IPS-20b (cell line): Measurements from ENCODE around the gene RNF103.

Source experiments
- H3K27ac ChIP-seq: one replicate; pipeline ENCODE4 v1.5.1; 2013; ENCODE audit warnings: low read length
- H3K27me3 ChIP-seq: 2 replicates; pipeline ENCODE4 v1.6.1; 2013; ENCODE audit warnings: mild to moderate bottlenecking, low read length, inconsistent platforms; ENCODE audit not compliant: insufficient read depth
- H3K36me3 ChIP-seq: 2 replicates; pipeline ENCODE4 v1.6.1; 2013; ENCODE audit warnings: low read depth, mild to moderate bottlenecking, inconsistent platforms, low read length, moderate library complexity; ENCODE audit not compliant: insufficient read depth
- H3K4me1 ChIP-seq: 2 replicates; pipeline ENCODE4 v1.6.1; 2013; ENCODE audit warnings: mild to moderate bottlenecking, control low read depth, inconsistent platforms, low read length, moderate library complexity; ENCODE audit not compliant: insufficient read depth
- H3K4me3 ChIP-seq: 2 replicates; pipeline ENCODE4 v1.5.1; 2013; ENCODE audit warnings: mild to moderate bottlenecking, low read length, inconsistent platforms
- H3K9ac ChIP-seq: 2 replicates; pipeline ENCODE4 v1.6.1; 2013; ENCODE audit warnings: low read depth, mild to moderate bottlenecking, inconsistent platforms, low read length, moderate library complexity
- H3K9me3 ChIP-seq: 2 replicates; pipeline ENCODE4 v1.6.1; 2013; ENCODE audit warnings: mild to moderate bottlenecking, low read depth, low read length, inconsistent platforms; ENCODE audit not compliant: insufficient read depth

The RNF103 gene

DNA sequence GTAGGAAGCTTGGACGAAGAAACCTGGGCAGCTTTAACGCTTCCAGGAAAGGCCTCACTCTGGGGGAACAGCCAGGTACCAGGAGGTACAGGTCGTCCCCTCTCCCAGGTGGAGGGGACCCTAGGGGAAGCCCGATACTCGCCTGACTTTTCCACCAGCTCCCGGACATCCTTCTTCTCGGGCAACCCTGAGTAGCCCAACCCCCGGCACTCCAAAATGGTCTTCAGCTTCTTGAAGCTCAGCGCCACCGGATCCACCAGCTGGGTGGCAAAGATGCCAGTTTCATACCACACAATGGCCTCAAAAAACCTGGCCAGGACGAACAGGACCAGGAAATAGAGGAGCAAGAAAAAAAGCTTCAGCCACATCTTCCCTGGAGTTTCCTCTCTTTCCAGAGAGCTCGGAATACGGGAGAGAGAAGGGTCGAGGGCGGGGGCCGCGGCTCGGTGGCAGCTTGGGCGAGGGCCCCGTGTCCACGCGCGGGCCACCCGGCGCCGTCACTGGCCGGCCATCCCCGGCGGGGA, 1.1 kb downstream of the RNF103 start:
- H3K4me1 ChIP-seq: peaks cover 10% of the 10 kb centered on the region; the same call in 1 of the 2 replicates
- no peaks in the 10 kb centered on the region for H3K9me3 ChIP-seq
- peaks cover 12% of the 10 kb centered on the region; the same call in 1 of the 2 replicates for H3K27me3 ChIP-seq
- H3K9ac ChIP-seq: peak overlapping the region; percentile 83
- H3K4me3 ChIP-seq: peak overlapping the region; percentile 91
- peak overlapping the region; percentile 1 for H3K27ac ChIP-seq
- H3K36me3 ChIP-seq: peaks cover 11% of the 10 kb centered on the region

DNA sequence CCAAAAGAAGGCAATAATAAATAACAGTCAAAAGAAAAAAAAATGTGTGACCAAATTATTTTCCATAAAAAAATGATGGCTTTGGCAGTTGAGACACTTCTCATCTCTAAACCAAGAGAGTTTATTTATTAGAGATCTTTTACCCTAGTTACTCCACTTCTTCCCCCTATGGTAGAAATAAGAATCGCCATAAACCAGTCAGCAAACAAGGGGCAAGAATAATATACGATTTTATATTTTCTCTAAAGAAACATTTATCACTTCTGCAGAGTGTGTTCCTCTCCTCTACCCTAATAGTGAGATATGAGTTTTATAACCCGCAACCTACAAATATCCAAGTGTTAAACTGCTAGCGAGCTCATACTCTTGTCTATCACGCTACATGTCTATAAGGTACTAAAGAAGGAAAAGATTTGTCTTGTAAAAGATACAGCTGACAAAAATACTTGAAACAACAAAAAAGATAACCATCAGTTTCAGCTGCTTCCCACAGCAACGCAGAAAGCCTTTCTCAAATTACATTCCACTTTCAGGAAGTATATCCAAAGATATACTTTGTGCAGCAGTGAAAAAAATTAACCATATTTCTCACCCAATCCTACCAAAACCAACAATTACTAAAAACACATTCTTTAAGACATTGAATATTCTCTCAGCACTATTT, 2.3 kb downstream of the RNF103 start:
- peaks cover 13% of the 10 kb centered on the region for H3K36me3 ChIP-seq
- H3K9me3 ChIP-seq: no peaks in the 10 kb centered on the region
- H3K4me1 ChIP-seq: peaks cover 10% of the 10 kb centered on the region; the same call in 1 of the 2 replicates
- no peak overlapping the region for H3K27ac ChIP-seq
- H3K4me3 ChIP-seq: peak overlapping the region; percentile 91
- H3K27me3 ChIP-seq: peaks cover 12% of the 10 kb centered on the region; the same call in 1 of the 2 replicates
- H3K9ac ChIP-seq: no peak overlapping the region

DNA sequence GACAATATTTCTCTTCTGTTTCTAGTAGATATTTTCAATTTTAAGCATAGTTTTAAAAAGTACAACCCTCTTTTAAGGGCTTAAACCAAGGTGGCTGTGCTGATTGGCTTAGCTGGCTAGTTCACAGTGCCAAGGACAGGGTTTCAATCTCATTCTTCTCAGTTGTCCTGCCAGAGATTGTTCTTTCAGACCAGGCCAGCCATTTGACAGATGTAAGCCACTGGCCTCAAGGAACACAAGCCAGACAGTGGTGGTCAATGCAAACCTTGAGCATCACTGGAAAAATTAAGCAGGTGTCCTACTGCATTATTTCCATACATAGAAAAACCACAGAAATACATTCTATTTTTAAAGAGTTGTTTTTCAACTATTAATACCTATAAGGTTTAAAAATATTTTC, 5.9 kb downstream of the RNF103 start:
- Histone ChIP-seq H3K9me3 (no peaks in the 10 kb centered on the region), H3K4me3 (no peak overlapping the region), H3K9ac (no peak overlapping the region), H3K27me3 (peaks cover 12% of the 10 kb centered on the region; the same call in 1 of the 2 replicates), H3K27ac (no peak overlapping the region), H3K36me3 (peaks cover 18% of the 10 kb centered on the region), H3K4me1 (peaks cover 10% of the 10 kb centered on the region; the same call in 1 of the 2 replicates)

DNA sequence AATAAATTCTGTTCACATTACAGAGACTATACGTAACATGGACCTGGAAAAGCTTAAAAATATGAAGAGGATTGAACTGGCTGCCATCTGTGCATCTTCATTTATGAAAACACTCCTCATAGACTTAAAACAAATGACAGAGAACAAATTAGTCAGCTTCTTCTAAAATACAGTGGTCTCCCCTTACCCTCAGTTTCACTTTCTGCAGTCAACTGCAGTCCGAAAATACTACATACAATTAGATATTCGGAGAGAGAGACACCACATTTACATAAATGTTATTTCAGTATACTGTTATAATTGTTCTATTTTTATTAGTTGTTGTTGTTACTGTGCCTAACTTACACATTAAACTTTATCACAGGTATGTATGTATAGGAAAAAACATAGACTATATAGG, 6.5 kb downstream of the RNF103 start:
- Histone ChIP-seq H3K9ac (no peak overlapping the region), H3K9me3 (no peaks in the 10 kb centered on the region), H3K4me3 (no peak overlapping the region), H3K4me1 (peaks cover 9% of the 10 kb centered on the region; the same call in 1 of the 2 replicates), H3K27me3 (peaks cover 7% of the 10 kb centered on the region; the same call in 1 of the 2 replicates), H3K27ac (no peak overlapping the region), H3K36me3 (peaks cover 18% of the 10 kb centered on the region)

DNA sequence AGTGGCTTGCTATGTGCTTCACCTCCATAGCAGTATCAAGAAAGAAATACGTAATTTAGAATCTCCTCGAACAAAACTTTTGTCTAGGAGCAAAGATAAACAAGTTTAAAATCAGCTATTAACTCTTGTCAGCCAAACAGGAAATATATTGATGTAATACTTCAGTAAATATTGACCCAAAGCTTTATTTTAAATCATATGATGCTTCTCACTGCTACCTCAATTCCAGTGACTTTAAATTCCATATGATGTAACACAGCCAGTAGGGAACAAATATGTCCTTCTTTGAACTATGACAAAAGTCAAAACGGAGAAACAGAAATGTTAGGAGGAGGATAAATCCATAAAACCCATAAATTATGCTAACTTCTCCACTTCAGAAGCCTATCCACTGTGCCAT, 7.2 kb downstream of the RNF103 start:
- Histone ChIP-seq H3K9ac (no peak overlapping the region), H3K4me3 (no peak overlapping the region), H3K36me3 (peaks cover 18% of the 10 kb centered on the region)

DNA sequence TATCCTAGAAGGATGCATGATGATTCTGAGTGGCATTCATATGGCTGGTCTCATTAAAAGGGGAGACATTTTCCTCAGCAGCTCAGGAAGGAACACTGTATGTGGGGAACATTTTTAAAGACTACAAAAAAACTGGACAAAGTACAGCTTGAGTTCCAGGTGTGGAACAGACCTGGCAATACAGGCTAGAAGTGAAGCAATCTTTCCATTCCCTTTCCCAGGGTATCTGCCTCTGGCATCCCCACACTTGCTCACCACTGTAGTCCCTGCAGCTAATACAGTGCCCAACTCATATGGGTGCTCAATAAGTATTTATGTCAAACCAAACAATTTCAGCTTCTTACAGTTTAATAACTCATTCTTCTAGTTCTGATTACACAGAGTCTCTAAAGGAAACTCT, 8.1 kb downstream of the RNF103 start:
- Histone ChIP-seq H3K36me3 (peaks cover 18% of the 10 kb centered on the region), H3K4me1 (no peaks in the 10 kb centered on the region), H3K4me3 (no peak overlapping the region), H3K27ac (no peak overlapping the region), H3K27me3 (no peaks in the 10 kb centered on the region), H3K9ac (no peak overlapping the region), H3K9me3 (no peaks in the 10 kb centered on the region)

More for the DNA sequence above, 7.2 kb downstream of the RNF103 start:
- Histone ChIP-seq H3K4me1 (0 out of 2 replicates have a peak, but pooled peaks cover 4% of the 10 kb centered on the region), H3K9me3 (no peaks in the 10 kb centered on the region), H3K27me3 (peaks cover 1% of the 10 kb centered on the region; the same call in 1 of the 2 replicates), H3K27ac (no peak overlapping the region)

DNA sequence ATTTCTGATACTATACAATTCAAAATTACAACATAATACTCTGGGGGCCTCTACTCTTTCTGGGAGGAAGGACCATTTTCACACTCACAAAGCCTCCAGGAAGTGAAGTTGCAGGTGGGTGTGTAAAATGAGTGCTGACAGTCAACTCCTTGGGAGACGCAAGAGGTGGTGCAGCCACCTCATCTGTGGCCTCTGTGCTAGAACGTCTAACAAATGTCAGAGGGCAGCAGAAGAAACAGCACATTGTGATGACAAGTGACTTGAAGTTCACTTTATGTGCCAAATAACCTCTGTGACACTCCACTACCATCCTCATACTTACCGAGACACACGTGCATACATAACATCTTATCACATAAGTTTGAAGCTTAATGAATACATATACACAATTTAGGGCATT, 10.2 kb downstream of the RNF103 start:
- Histone ChIP-seq H3K9me3 (no peaks in the 10 kb centered on the region), H3K27ac (no peak overlapping the region), H3K9ac (no peak overlapping the region), H3K4me3 (no peak overlapping the region), H3K36me3 (peaks cover 11% of the 10 kb centered on the region), H3K4me1 (no peaks in the 10 kb centered on the region), H3K27me3 (no peaks in the 10 kb centered on the region)

DNA sequence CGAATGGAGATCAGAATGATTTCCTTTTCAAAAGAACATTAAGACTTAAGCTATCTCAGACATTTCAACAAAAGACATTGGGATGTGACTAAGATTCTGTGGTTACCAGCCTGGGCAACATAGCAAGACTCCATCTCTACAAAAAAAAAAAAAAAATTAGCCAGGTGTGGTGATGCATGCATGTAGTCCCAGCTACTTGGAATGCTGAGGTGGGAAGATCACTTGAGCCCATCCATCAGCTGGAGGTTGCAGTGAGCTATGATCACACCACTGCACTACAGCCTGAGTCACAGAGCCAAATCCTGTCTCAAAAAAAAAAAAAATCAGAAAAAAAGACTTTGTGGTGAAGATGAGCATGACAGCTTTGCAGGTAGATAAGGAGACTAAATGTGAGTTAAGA, 12.8 kb downstream of the RNF103 start:
- H3K27me3 ChIP-seq: no peaks in the 10 kb centered on the region
- no peak overlapping the region for H3K9ac ChIP-seq
- no peaks in the 10 kb centered on the region for H3K4me1 ChIP-seq
- no peak overlapping the region for H3K27ac ChIP-seq
- peaks cover 8% of the 10 kb centered on the region; the same call in 1 of the 2 replicates for H3K36me3 ChIP-seq
- no peaks in the 10 kb centered on the region for H3K9me3 ChIP-seq
- no peak overlapping the region for H3K4me3 ChIP-seq

DNA sequence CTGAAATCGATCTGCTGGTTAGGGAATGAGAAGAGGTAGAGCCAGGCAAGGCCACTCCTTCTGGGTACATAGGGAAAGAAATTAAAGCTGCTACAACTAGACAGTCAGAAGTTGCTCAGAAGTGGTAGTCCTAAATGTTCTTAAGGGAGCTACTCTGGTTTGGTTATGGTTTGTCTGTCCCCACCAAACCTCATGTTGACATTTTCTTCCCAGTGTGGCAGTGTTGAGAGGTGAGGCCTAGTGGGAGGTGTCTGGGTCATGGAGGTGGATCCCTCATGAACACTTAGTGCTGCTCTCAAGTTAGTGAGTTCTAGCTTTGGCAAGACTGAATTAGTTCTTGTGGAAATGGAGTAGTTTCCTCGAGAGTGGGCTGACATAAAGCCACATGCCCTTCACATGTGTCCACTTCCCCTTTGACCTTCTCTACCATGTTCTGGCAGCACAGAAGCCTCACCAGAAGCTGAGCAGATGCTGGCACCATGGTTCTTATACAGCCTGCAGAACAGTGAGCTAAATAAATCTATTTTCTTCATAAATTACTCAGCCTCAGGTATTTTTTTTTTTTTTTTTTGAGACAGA, 14.7 kb downstream of the RNF103 start:
- no peak overlapping the region for H3K9ac ChIP-seq
- peaks cover 18% of the 10 kb centered on the region for H3K36me3 ChIP-seq
- no peaks in the 10 kb centered on the region for H3K9me3 ChIP-seq
- no peak overlapping the region for H3K4me3 ChIP-seq
- H3K4me1 ChIP-seq: no peaks in the 10 kb centered on the region
- H3K27ac ChIP-seq: no peak overlapping the region
- no peaks in the 10 kb centered on the region for H3K27me3 ChIP-seq

DNA sequence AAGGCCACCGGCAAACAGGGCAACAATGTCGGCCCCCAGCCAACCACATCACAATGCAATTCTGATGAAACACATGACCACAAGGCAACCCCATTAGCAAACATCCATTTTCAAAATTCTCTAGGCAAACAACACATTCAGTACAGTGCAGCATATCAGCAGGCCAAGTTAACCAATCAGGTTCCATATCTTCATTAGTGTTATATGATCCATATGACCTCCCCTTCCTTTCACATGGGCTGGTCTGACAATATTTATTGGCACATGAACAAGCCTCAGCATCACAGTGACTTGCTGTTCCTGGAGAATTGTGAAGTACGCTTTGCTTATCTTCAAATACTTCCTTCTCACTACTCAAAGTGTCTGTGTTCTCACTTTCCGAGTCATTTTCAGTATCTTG, 19.8 kb downstream of the RNF103 start:
- no peak overlapping the region for H3K27ac ChIP-seq
- H3K4me3 ChIP-seq: no peak overlapping the region
- H3K4me1 ChIP-seq: no peaks in the 10 kb centered on the region
- H3K9me3 ChIP-seq: no peaks in the 10 kb centered on the region
- H3K9ac ChIP-seq: no peak overlapping the region
- H3K36me3 ChIP-seq: peaks cover 18% of the 10 kb centered on the region
- H3K27me3 ChIP-seq: no peaks in the 10 kb centered on the region

DNA sequence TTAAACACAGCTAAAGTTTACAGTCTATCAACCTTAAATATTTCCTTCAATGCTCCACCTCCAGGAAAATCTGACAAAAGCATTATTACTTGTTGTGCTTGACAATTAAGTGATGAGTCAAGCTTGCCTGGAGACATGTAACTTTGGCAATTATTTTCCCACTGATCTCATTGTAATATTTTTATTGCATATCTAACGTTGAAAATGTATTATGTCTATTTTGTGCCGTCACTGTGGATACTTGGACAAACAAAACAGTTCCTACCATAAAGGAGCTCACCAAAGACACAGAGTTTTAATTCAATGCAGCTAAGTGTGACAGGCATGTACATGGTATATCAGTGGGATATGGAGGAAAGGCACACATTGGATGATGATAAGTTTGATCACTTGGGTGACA, 24.7 kb downstream of the RNF103 start:
- H3K36me3 ChIP-seq: peaks cover 1% of the 10 kb centered on the region; the same call in 1 of the 2 replicates
- no peaks in the 10 kb centered on the region for H3K27me3 ChIP-seq
- no peak overlapping the region for H3K4me3 ChIP-seq
- H3K4me1 ChIP-seq: no peaks in the 10 kb centered on the region
- no peaks in the 10 kb centered on the region for H3K9me3 ChIP-seq
- H3K9ac ChIP-seq: no peak overlapping the region
- H3K27ac ChIP-seq: no peak overlapping the region

DNA sequence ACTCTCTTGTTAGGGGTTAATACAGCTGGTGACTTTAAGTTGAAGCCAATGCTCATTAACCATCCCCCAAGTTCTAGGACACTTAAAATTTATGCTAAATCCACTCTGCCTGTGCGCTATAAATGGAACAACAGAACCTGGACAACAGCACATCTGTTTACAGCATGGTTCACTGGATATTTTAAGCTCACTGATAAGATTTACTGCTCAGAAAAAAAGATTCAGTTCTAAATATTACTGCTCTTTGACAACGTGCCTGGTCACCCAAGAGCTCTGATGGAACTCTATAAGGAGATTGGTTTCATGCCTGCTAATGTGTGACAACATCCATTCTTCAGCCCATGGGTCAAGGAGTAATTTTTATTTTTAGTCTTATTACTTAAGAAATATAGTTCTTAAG, 27.5 kb downstream of the RNF103 start:
- H3K4me1 ChIP-seq: no peaks in the 10 kb centered on the region
- no peak overlapping the region for H3K4me3 ChIP-seq
- no peaks in the 10 kb centered on the region for H3K36me3 ChIP-seq
- no peak overlapping the region for H3K27ac ChIP-seq
- no peaks in the 10 kb centered on the region for H3K27me3 ChIP-seq
- no peaks in the 10 kb centered on the region for H3K9me3 ChIP-seq
- H3K9ac ChIP-seq: no peak overlapping the region
